GM12878 (cell line): Measurements from ENCODE around the gene ARHGAP26.

ENCODE experiments used
- ATF3 ChIP-seq: IDR thresholded peaks from 2 replicates; pipeline ENCODE4 v1.6.1; 2011; ENCODE audit warnings: low read depth, mild to moderate bottlenecking, low read length, moderate library complexity, borderline replicate concordance; ENCODE audit errors: extremely low read depth
- CEBPB ChIP-seq, 2 experiments: fragments of 150-350 bp in 1 of 2; IDR thresholded peaks; 2 replicates each; pipeline ENCODE4 v1.6.1; 2012 to 2014; ENCODE audit warnings: low read depth in 2 of 2, low read length in 2 of 2, borderline replicate concordance in 1 of 2, inconsistent platforms in 1 of 2
- CTCF ChIP-seq, 3 experiments: IDR thresholded peaks in 2 of 3; conservative IDR thresholded peaks in 1 of 3; 2 replicates each; pipeline ENCODE4 v1.5.1; 2011; ENCODE audit warnings: low read depth in 3 of 3, low read length in 3 of 3, mild to moderate bottlenecking in 3 of 3, control low read depth in 2 of 3, moderate library complexity in 2 of 3, inconsistent platforms in 1 of 3, mixed read lengths in 1 of 3; ENCODE audit not compliant: control insufficient read depth in 2 of 3, insufficient read depth in 1 of 3; ENCODE audit errors: extremely low read depth in 1 of 3
- EZH2 ChIP-seq: IDR thresholded peaks from 2 replicates; pipeline ENCODE4 v1.6.1; 2012; ENCODE audit warnings: low read depth, mild to moderate bottlenecking, control low read depth, inconsistent platforms, low read length, borderline replicate concordance; ENCODE audit not compliant: control insufficient read depth
- MXI1 ChIP-seq: fragments of 150-350 bp; IDR thresholded peaks from 2 replicates; pipeline ENCODE4 v1.6.1; 2011; ENCODE audit warnings: low read depth, mild to moderate bottlenecking, inconsistent platforms, low read length, improper control_type of control experiment
- PBX3 ChIP-seq: IDR thresholded peaks from 2 replicates; pipeline ENCODE4 v1.6.1; 2011; ENCODE audit warnings: mild to moderate bottlenecking, low read depth, low read length, moderate library complexity; ENCODE audit not compliant: insufficient replicate concordance
- SRF ChIP-seq, 2 experiments: IDR thresholded peaks; 2 replicates each; pipeline ENCODE4 v1.6.1; 2011; ENCODE audit warnings: low read depth in 2 of 2, low read length in 2 of 2, mild to moderate bottlenecking in 1 of 2, moderate library complexity in 1 of 2
- TCF12 ChIP-seq: IDR thresholded peaks from 2 replicates; pipeline ENCODE4 v1.6.1; 2011; ENCODE audit warnings: low read depth, mild to moderate bottlenecking, low read length

- no peak for TF ChIP-seq SRF (IDR thresholded peaks at IDR 0.05; ENCODE audit: low read depth in 2 of 2, low read length in 2 of 2)
- no peak for TF ChIP-seq MXI1
- no peak for TF ChIP-seq CTCF (IDR thresholded peaks at IDR 0.05 in 2 of 3, conservative IDR thresholded peaks at IDR 0.05 in 1 of 3; ENCODE audit: control insufficient read depth in 2 of 3, extremely low read depth in 1 of 3, insufficient read depth in 1 of 3, low read depth in 3 of 3, low read length in 3 of 3)
- no peak for TF ChIP-seq ATF3
- no peak for TF ChIP-seq PBX3
- TF ChIP-seq EZH2 = no peak
- TF ChIP-seq CEBPB (IDR thresholded peaks at IDR 0.05; ENCODE audit: borderline replicate concordance in 1 of 2, low read depth in 2 of 2, low read length in 2 of 2) = no peak
- TF ChIP-seq TCF12 = no peak
These were observed 136.9 kb downstream of the ARHGAP26 start for GRCh38 chr5:142906863-142907671.
